SK-N-MC (cell line): ENCODE results near the gene CCDC3.

ENCODE experiments used
- DNase-seq: peaks from one replicate; pipeline ENCODE4 v3.0.0-alpha.2; 2011; ENCODE audit warnings: low read depth, low spot score
- H3K27ac ChIP-seq: fragments of 200-600 bp; sonication (generic); 2 replicates; pipeline ENCODE4 v1.5.1; 2016; ENCODE audit warnings: mixed run types
- H3K36me3 ChIP-seq: fragments of 200-600 bp; sonication (generic); 2 replicates; pipeline ENCODE4 v1.6.1; 2017; ENCODE audit warnings: antibody characterized with exemption, low read length, mixed read lengths; ENCODE audit not compliant: insufficient read depth
- H3K4me3 ChIP-seq: fragments of 200-600 bp; sonication (generic); 2 replicates; pipeline ENCODE4 v1.5.1; 2016
- H3K9ac ChIP-seq: fragments of 200-600 bp; sonication (generic); 2 replicates; pipeline ENCODE4 v1.8.0; 2017; ENCODE audit warnings: mixed run types, mixed read lengths; ENCODE audit not compliant: insufficient read length
- H3K9me3 ChIP-seq: fragments of 200-600 bp; sonication (generic); 2 replicates; pipeline ENCODE4 v1.6.1; 2017; ENCODE audit warnings: low read depth, mild to moderate bottlenecking, antibody characterized with exemption, low read length, moderate library complexity, mixed read lengths
- EZH2 ChIP-seq: fragments of 200-600 bp; sonication (generic); IDR thresholded peaks from one replicate; pipeline ENCODE4 v1.6.1; 2017; ENCODE audit warnings: antibody characterized with exemption
- FOXP2 ChIP-seq: optimal IDR thresholded peaks from 2 replicates; pipeline ENCODE3; 2011; ENCODE audit warnings: mild to moderate bottlenecking, moderate library complexity; ENCODE audit not compliant: insufficient read depth; ENCODE audit errors: extremely low read length, control extremely low read depth
- POLR2AphosphoS5 ChIP-seq: IDR thresholded peaks from 2 replicates; pipeline ENCODE4 v1.6.1; 2012; ENCODE audit warnings: mild to moderate bottlenecking, low read depth, low read length, borderline replicate concordance

Gene CCDC3

DNA sequence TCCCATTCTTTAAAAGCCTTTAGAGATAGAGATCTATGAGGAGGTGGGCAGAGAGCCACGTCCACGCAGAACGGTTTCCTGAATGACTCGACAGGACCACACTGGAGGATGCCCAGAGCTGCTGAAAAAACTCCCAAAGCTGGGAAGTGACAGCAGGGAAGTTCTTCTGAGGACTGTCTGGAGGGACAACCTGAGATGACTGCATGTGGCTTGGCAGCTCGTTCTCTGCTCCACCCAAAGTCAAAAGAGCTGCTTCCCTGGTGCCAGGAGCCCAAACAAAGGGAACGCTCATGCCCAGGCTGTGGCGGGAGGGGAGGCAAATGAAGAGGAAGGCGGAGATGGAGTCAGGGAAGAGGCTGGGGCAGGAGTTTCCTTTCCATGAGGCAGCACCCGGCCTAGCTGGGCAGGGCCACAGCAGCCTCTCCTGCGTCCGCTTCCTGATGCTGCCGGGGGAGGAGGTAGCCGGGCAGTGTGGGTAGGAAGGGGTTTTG is 95.4 kb downstream of the CCDC3 start:
- Histone ChIP-seq H3K9ac (no peak overlapping the region), H3K4me3 (no peak overlapping the region), H3K9me3 (no peaks in the 10 kb centered on the region), H3K36me3 (no peaks in the 10 kb centered on the region), H3K27ac (no peak overlapping the region)
- no peak for DNase-seq
- TF ChIP-seq EZH2 (no peak), FOXP2 (no peak), POLR2AphosphoS5 (no peak)

DNA sequence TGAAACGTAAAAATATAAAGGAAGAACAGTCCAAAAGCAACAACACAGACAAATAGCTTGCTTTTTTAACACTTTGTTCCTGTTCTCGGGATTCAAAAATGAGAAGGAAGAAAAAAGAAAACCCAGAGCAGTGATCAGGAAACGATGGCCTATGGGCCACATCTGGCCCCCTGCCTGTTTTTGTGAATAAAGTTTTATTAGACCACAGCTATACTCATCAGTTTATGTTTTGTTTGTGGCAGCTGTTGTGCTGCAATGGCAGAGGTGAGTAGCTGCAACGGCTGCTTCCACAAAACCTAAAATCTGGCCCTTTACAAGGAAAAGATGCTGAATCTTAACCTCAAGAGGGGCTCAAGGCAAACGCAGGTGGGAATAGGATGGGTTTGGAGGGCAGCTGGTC is 96.4 kb downstream of the CCDC3 start:
- Histone ChIP-seq H3K4me3 (no peak overlapping the region), H3K27ac (no peak overlapping the region), H3K9me3 (no peaks in the 10 kb centered on the region), H3K36me3 (no peaks in the 10 kb centered on the region), H3K9ac (no peak overlapping the region)
- no peak for TF ChIP-seq EZH2
- no peak for TF ChIP-seq POLR2AphosphoS5
- no peak for TF ChIP-seq FOXP2
- no peak for DNase-seq

DNA sequence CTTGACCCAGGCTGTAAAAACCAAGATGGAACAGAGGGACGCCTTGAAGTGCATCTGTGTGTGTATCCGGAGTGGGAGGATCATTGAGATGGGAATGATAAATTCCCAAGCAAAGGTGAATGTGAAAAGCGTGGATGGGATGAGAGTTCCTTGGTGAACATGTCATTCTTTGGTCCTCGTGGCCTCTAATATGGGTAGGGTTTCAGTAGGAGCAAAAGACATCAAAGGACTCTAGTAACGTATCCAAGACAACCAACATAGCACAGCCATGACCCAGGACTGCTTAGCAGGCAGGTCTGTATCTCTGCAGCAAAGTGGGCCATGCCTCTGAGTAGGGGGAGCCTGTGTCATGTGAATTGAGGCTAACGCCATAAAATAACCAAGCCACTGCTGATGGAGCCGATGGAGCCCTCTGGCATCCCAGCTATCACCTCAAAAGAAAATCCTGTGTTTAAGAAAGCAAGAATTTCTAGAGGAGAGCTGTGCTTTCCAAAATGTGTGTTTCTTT is 98.6 kb downstream of the CCDC3 start:
- TF ChIP-seq POLR2AphosphoS5 (no peak), FOXP2 (no peak), EZH2 (no peak)

DNA sequence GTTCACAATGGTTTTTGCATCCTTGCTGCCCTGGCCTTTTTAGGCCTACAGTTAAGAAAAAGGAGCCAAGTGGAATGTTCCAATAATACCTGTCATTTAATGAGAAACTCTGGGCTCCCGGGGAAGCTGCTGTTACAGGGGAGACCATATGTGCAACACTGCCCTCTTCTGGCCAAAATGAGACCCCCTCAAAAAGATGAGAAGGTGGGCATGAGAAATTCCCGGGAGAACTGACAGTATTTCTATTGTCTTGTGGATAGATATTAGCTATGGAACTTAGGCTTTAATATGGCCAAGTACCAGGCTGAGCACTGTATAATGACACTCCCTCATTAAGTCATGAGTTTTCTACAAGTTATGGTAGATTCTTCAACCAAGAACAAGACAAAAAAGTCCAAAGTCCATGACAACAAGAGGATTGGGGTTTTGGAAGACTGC is 99.4 kb downstream of the CCDC3 start:
- Histone ChIP-seq H3K36me3 (no peaks in the 10 kb centered on the region), H3K9ac (no peak overlapping the region), H3K9me3 (no peaks in the 10 kb centered on the region), H3K4me3 (no peak overlapping the region), H3K27ac (no peak overlapping the region)
- TF ChIP-seq FOXP2 (no peak), EZH2 (no peak), POLR2AphosphoS5 (no peak)
- DNase-seq, result peak; percentile 32

More for the DNA sequence above, 98.6 kb downstream of the CCDC3 start:
- no peak overlapping the region for H3K9ac ChIP-seq
- H3K36me3 ChIP-seq, result no peaks in the 10 kb centered on the region
- no peak overlapping the region for H3K4me3 ChIP-seq
- no peak overlapping the region for H3K27ac ChIP-seq
- H3K9me3 ChIP-seq, result no peaks in the 10 kb centered on the region
- DNase-seq, result no peak

DNA sequence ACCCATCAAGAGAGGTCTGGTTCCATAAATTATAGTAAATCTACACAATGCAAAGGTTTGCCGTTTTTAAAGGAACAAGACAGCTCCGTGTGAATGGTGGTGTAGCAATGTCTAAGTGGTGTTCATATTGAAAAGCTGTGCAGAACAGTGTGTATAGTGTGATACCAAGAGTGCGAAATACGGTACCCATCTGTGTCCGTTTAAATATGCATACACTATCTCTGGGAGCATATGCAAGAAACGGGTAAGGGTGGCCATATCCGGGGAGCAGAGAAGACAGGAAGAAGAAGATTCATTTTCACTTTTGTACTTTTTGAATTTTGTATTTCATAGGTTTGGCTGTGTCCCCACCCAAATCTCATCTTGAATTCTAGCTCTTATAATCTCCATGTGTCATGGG is 102.0 kb downstream of the CCDC3 start:
- H3K36me3 ChIP-seq, result no peaks in the 10 kb centered on the region
- no peak for TF ChIP-seq POLR2AphosphoS5
- TF ChIP-seq EZH2, result no peak
- no peak for TF ChIP-seq FOXP2
- DNase-seq, result no peak
- H3K4me3 ChIP-seq, result no peak overlapping the region
- no peak overlapping the region for H3K27ac ChIP-seq
- no peak overlapping the region for H3K9ac ChIP-seq
- H3K9me3 ChIP-seq, result no peaks in the 10 kb centered on the region

DNA sequence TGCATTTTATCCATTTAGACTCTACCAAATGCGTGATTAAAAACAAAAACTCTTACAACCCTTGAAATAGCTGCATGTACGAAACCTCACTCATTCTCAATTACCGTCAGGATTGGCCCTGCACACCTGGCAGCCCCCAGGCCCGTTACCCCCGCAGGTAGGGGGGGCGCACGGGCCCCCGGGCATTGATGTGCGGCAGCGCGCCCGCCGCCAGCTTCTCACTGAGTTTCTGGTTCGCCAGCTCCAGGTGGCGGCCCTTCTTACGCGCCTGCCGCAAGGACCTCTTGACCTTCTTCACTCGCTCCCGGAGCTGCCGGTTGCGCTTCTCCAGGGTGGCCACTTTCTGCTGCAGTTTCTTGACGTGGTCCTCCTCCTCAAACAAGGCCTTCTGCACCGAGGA is 103.2 kb downstream of the CCDC3 start:
- TF ChIP-seq EZH2, result no peak
- no peak for TF ChIP-seq POLR2AphosphoS5
- no peak for TF ChIP-seq FOXP2
- no peak for DNase-seq
- H3K9ac ChIP-seq, result no peak overlapping the region
- H3K9me3 ChIP-seq, result no peaks in the 10 kb centered on the region
- no peaks in the 10 kb centered on the region for H3K36me3 ChIP-seq
- no peak overlapping the region for H3K4me3 ChIP-seq
- no peak overlapping the region for H3K27ac ChIP-seq

DNA sequence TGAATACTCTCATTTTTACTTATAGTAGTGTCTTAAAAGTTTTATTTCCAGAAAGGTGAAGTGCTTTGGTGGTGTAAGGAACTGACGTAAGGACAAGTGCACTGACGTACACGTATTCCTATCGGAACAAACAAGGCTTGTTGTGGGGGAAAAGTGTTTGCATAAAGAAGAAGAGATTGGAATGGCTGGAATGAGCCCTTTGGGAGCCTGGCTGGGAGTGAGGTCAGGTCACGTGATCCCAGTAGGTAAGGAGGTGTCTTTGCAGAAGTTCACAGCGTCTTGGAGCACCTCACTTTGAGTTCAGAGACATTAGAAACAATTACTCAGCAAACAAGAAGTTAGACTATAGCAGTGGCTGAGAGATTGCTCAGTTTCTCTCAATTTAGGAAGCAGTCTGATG is 104.2 kb downstream of the CCDC3 start:
- Histone ChIP-seq H3K9ac (no peak overlapping the region), H3K4me3 (no peak overlapping the region), H3K36me3 (no peaks in the 10 kb centered on the region), H3K9me3 (no peaks in the 10 kb centered on the region), H3K27ac (no peak overlapping the region)
- DNase-seq, result no peak
- TF ChIP-seq EZH2 (no peak), FOXP2 (no peak), POLR2AphosphoS5 (no peak)

DNA sequence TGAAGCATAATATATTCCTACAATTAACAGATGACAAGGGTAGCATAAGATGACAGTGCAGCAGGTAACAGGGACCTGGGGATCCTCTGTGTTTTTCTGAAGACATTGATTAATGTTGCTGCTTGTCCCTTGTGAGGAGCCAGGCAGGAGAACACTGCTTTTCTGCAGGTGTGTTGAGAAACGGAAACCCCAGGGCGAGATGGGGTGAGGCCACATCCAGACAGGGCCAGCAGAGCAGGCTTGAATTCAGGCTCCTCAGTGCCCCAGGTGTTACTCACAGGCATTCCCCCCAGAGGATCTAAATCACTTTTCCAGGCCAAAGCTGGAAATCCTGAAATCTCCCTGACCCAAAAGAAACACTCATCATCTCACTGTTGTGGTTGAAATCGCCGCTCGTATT is 105.3 kb downstream of the CCDC3 start:
- H3K9ac ChIP-seq, result no peak overlapping the region
- no peak overlapping the region for H3K27ac ChIP-seq
- no peak overlapping the region for H3K4me3 ChIP-seq
- DNase-seq, result no peak
- TF ChIP-seq POLR2AphosphoS5 (no peak), EZH2 (no peak), FOXP2 (no peak)
- no peaks in the 10 kb centered on the region for H3K36me3 ChIP-seq
- H3K9me3 ChIP-seq, result no peaks in the 10 kb centered on the region

DNA sequence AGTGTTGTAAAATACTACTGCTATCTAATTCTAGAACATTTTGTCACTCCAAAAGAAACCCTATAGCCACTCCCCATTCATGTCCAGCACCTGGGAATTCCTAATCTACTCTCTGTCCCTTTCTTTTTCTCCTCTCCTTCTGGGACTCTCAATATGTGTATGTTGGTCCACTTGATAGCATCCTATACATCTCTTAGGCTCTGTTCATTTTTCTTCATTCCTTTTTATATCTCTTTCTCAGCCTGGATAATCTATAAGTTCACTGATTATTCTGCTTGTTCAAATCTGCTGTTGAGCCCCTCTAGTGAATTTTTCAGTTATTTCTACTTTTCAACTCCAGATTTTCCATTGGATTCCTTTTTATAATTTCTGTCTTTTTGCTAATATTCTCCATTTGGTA is 108.6 kb downstream of the CCDC3 start:
- TF ChIP-seq POLR2AphosphoS5 (no peak), FOXP2 (no peak), EZH2 (no peak)
- DNase-seq, result no peak
- no peak overlapping the region for H3K27ac ChIP-seq

More for the DNA sequence above, 108.6 kb downstream of the CCDC3 start:
- Histone ChIP-seq H3K36me3 (no peaks in the 10 kb centered on the region), H3K4me3 (no peak overlapping the region), H3K9me3 (no peaks in the 10 kb centered on the region), H3K9ac (no peak overlapping the region)
